WTC11 (cell line): ENCODE data around the gene WWP2.
"Not testable (repeated sequence)": the region's sequence is repeated elsewhere in the genome, so short reads cannot be mapped to it uniquely, and the experiment has no call there.

ENCODE experiments used
- TF ChIP-seq, protein P1 (sequence below): fragments of 200-600 bp; IDR thresholded peaks from 2 replicates; pipeline ENCODE4 v1.8.0; 2022; ENCODE audit warnings: antibody characterized with exemption
- TF ChIP-seq, protein P2 (sequence below): sonication (generic); formaldehyde crosslinking; IDR thresholded peaks from 2 replicates; pipeline ENCODE4 v1.8.1; 2022; ENCODE audit warnings: mild to moderate bottlenecking, moderate library complexity, missing genetic modification reagents

DNA sequence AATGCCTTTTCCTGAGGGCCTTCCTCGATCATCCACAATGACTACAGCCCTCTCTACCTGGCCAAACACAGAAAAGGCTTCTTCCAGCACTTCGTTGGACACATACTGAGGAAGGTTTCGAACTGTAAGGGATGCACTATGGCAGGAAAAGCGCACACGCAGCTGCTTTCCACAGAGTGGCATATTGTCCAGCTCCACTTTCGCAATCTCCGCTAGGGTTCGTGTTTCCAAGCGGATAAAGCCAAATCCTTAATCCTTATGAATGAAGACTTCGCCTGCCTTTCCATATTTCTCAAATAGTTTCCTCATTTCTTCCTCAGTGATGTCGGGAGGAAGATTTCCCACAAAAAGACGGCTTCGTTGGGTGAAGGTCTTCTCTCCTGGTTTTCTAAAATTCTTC, 4.8 kb upstream of the WWP2 start:
- TF ChIP-seq, protein P1, sequence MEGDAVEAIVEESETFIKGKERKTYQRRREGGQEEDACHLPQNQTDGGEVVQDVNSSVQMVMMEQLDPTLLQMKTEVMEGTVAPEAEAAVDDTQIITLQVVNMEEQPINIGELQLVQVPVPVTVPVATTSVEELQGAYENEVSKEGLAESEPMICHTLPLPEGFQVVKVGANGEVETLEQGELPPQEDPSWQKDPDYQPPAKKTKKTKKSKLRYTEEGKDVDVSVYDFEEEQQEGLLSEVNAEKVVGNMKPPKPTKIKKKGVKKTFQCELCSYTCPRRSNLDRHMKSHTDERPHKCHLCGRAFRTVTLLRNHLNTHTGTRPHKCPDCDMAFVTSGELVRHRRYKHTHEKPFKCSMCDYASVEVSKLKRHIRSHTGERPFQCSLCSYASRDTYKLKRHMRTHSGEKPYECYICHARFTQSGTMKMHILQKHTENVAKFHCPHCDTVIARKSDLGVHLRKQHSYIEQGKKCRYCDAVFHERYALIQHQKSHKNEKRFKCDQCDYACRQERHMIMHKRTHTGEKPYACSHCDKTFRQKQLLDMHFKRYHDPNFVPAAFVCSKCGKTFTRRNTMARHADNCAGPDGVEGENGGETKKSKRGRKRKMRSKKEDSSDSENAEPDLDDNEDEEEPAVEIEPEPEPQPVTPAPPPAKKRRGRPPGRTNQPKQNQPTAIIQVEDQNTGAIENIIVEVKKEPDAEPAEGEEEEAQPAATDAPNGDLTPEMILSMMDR, result not testable (repeated sequence)
- TF ChIP-seq, protein P2, sequence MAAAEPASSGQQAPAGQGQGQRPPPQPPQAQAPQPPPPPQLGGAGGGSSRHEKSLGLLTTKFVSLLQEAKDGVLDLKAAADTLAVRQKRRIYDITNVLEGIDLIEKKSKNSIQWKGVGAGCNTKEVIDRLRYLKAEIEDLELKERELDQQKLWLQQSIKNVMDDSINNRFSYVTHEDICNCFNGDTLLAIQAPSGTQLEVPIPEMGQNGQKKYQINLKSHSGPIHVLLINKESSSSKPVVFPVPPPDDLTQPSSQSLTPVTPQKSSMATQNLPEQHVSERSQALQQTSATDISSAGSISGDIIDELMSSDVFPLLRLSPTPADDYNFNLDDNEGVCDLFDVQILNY (CRISPR knock-in tag), result not testable (repeated sequence)
